GM12872 (cell line): Measurements from ENCODE around the gene BLCAP.

Experiments used
- TF ChIP-seq, protein P1 (sequence below): IDR thresholded peaks from 3 replicates; pipeline ENCODE4 v1.5.1; 2011; ENCODE audit warnings: low read depth, mild to moderate bottlenecking, low read length, moderate library complexity; ENCODE audit not compliant: insufficient read depth

The BLCAP gene

DNA sequence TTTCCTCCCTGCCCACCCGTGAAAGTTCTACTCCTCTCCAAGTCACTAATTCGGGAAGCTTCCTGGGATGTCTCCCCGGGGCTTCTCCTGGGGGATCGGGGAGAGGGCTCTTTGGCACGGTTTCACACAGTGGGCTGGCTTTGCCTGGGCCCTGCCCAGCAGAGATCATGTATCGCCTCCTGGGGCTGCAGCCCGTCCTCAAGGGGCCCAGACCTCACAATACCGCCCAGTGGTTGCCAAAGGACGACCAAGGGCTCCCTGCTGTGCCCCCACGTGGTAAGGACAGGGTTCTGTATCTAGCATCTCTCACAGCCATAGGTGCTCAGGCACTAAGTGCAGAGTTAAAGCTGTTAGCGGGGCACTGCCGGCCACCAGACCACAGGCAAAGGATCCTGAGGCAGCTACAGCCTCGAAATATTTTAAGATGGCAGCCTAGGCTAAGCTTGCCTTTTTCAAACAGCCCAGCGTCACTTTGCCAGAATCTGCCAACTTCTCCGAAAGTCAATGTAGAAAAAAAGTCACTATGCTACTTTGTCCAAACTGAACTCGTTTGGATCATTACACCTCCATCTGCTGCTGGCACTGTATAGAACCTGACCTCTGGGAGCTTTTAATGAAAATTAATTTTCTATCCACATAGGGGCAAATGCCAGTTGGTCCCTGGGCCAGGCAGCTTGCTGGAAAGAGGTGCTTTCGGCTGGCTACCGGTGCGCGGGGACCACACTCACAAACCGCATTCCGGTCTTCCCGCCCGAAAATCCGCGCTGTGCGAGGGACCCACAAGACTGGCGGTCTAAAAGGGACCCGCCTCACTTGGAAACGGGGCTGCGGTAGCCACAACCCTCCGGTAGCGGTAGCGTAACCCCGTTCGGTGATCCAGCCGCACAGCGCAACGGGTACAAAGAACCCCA, 7.9 kb downstream of the BLCAP start:
- TF ChIP-seq, protein P1, sequence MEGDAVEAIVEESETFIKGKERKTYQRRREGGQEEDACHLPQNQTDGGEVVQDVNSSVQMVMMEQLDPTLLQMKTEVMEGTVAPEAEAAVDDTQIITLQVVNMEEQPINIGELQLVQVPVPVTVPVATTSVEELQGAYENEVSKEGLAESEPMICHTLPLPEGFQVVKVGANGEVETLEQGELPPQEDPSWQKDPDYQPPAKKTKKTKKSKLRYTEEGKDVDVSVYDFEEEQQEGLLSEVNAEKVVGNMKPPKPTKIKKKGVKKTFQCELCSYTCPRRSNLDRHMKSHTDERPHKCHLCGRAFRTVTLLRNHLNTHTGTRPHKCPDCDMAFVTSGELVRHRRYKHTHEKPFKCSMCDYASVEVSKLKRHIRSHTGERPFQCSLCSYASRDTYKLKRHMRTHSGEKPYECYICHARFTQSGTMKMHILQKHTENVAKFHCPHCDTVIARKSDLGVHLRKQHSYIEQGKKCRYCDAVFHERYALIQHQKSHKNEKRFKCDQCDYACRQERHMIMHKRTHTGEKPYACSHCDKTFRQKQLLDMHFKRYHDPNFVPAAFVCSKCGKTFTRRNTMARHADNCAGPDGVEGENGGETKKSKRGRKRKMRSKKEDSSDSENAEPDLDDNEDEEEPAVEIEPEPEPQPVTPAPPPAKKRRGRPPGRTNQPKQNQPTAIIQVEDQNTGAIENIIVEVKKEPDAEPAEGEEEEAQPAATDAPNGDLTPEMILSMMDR, result no peak

DNA sequence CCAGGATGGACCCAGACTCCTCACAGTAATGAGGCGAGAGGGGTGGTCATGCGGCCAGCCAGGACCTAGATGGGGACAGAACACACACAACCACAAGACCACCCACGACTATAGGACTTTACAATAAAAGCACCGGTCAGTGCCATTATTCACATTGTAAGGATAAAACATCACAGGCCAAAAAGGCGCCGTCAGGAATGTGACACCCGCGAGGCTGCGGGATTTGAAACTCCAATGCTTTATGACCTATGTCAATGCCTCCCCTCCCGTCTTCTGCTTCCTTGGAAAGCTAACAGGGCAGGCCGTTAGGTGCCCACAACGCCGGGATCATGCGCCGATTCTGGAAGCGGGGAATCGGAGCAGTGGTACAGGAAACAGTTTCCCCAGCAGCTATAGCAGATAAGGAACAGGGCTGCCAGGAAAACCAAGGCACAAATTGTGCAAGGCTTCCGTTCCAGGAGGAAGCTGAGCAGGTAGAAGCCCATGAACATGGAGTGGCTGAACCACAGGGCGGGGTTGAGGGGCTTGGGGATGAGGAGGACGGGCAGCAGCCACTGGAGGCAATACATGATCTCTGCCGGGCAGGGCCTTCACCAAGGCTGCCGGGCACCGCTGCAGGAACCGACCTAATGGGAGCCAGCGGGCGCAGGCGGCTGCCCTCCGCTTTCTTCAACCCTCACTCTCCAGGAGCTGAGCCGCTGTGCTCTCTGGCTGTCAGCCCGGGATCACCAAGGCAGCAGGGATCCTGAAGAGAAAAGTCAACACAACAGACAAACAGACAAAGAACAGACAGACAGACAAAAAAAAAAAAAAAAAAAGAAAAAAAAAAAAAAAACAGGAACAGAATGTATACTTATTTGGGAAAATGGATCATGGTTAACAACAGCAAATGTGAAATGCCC, 8.8 kb downstream of the BLCAP start:
- TF ChIP-seq, protein P1, result no peak

DNA sequence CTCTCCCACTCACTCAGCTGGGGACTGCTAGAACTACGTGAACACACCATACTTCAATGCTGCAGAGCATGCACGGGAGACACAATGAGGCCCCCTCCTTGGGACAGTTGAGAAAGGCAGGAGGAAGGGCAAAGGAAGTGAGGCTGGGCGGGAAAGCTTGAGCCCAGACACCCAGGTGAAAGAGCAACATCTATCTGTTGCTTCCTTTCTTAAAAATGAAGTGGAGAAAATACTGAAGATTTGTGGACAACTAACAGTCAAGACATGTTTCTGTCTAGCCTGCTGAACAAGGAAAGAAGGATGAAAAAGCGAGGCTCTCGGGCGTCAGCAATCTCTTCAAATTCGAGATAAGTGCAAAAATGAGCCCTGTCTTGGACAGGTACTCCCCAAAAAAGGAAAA, 9.6 kb downstream of the BLCAP start:
- TF ChIP-seq, protein P1, result no peak

DNA sequence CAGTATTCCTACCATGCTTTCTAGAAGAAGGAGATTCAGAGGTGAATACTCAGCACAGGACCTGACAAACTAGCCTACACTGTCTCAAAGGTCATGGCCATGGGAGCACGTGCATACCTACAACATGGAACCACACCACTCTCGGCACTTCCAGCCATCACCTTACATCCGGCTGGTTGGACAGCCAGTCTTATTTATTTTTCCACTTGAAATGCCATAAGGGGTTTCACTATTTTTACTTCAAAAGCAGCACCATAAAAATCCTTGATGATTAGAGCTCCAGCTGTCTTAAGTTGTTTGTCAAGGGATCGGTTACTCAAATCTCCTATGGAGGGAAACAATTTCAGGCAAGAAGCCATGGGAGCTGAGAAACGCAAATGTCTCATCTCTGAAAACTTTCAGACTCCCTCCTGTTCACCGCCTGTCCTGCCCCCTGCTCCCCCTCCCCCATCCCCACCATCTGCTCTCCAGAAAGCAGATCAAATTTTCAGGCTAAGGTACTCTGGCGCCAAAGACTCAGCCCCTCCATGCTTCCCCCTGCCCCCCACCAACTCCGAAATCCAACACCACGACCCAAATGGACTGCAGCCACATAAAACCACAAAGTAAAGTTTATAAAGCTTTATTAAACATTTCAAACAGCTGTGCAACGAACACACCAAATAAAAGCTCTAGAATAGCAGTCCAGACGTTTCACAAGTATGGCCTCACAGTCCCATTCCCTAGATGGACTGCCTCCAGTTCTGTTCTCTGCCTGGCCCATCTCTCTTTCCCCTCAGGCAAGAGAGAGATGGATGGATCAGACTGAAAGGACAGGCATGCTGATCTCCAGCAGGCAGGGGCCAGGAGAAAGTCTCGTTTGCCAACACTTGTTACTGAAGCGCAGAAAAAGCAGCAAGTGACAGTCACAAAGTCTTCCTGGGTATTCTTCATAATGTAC, 10.6 kb downstream of the BLCAP start:
- TF ChIP-seq, protein P1, result no peak

DNA sequence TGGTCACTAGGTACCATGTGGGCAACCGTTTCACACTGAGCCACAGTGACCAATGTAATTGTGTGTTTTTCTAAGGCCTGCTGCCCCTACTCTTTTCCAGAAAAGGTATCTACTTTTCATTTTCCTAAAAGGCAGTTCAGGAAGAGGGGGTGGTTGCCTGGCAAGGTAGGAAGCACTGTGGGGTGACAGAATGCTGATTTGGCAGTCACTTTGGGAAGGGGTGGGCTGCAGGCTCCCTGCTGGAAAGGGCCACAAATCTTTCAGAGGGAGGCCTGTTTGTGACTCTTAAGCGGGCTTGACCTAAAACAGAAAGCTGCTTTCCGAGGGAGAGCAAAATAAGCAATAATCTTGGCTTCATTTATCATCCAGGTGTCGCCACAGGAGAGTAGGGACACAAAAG, 11.8 kb downstream of the BLCAP start:
- TF ChIP-seq, protein P1, result no peak

DNA sequence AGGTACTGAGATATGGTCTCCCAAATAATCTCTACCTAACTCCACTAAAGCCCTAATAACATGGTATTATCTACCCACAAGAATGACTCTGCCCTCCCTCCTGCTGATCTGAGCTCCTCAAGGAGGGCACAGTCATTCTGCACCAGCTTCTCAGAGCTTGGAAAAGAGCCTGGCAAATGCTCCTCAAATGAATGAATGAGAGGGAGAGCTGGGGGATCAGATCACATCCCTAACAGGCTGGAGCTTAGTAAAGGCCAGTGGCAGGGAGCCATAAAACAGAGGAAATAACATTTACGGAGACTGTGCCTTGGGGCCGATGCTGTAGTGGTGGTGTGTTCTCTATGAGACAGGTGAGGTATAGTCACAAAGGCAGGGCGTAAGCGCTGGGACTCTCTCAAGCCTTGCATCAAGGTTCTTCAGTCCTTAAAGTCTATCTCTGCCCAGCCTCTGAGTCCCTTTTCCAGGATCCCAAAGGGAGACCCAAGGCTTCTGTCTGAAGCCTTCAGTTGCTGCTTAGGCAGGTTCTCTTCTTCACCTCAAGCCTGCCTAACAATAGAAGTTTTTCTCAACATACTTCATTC, 13.8 kb downstream of the BLCAP start:
- TF ChIP-seq, protein P1, result no peak
